Heart left ventricle (tissue), 16 donors: Measurements from ENCODE around the gene HMGN4. TPM values are rescaled to one million over a fixed set of nuclear protein-coding genes. Genes with fewer than 3 reads are reported as not detected.

Experiments
- ATAC-seq, 4 donors: fragments of 200-7000 bp; cut with Tn5 transposase; one replicate each; pipeline ENCODE4 v1.9.1; 2020 to 2022; ENCODE audit warnings: moderate library complexity in 4 of 4, mild to moderate bottlenecking in 3 of 4, moderate number of reproducible peaks in 1 of 4
- DNase-seq, 5 donors: peaks; one replicate each; pipeline ENCODE4 v3.0.0-alpha.2; 2020
- H3K27ac ChIP-seq, 12 donors: fragments of 200-600 bp; sonication (generic) in 4 of 12; one replicate each; pipeline versions ENCODE4 v1.5.0 to v1.8.0; 2016 to 2022; ENCODE audit warnings: mild to moderate bottlenecking in 2 of 12
- H3K27me3 ChIP-seq, 9 donors: fragments of 200-600 bp; sonication (generic) in 2 of 9; one replicate each; pipeline versions ENCODE4 v1.5.1 to v1.8.0; 2016 to 2022; ENCODE audit warnings: mild to moderate bottlenecking in 3 of 9
- H3K36me3 ChIP-seq, 9 donors: fragments of 200-600 bp; sonication (generic) in 2 of 9; one replicate each; pipeline versions ENCODE4 v1.5.0 to v1.8.0; 2018 to 2022; ENCODE audit warnings: mild to moderate bottlenecking in 2 of 9
- H3K4me1 ChIP-seq, 12 donors: fragments of 200-600 bp; sonication (generic) in 4 of 12; one replicate each; pipeline versions ENCODE4 v1.5.0 to v1.8.0; 2016 to 2022; ENCODE audit warnings: mild to moderate bottlenecking in 3 of 12
- H3K4me3 ChIP-seq, 12 donors: fragments of 200-600 bp; sonication (generic) in 4 of 12; one replicate each; pipeline versions ENCODE4 v1.5.0 to v1.8.0; 2017 to 2022; ENCODE audit warnings: mild to moderate bottlenecking in 9 of 12, moderate library complexity in 4 of 12
- H3K9me3 ChIP-seq, 12 donors: fragments of 200-600 bp; sonication (generic) in 4 of 12; one replicate each; pipeline versions ENCODE4 v1.5.0 to v1.8.0; 2016 to 2022; ENCODE audit warnings: mild to moderate bottlenecking in 1 of 12
- CTCF ChIP-seq, 12 donors: fragments of 200-600 bp; sonication (generic) in 4 of 12; IDR thresholded peaks; one replicate each; pipeline versions ENCODE4 v1.5.0 to v1.8.0; 2018 to 2022; ENCODE audit warnings: antibody characterized with exemption in 12 of 12, mild to moderate bottlenecking in 5 of 12
- POLR2A ChIP-seq, 2 donors: fragments of 450-650 bp; IDR thresholded peaks; one replicate each; pipeline ENCODE4 v1.6.1; 2017; ENCODE audit warnings: antibody characterized with exemption in 2 of 2, mild to moderate bottlenecking in 2 of 2, moderate library complexity in 2 of 2
- WGBS, 4 donors: extraction: QIAGEN DNeasy Blood & Tissue Kit in 2 of 4; methylation state at CpG; one replicate each; pipeline versions ENCODE4 v1.1.5 to v1.1.7; 2013 to 2018; 5-methylcytosine and 5-hydroxymethylcytosine counted together
- intact Hi-C, 10 donors: fragments of 100-400 bp; cut with DNase I; formaldehyde crosslinking; loops; one replicate each; pipeline versions ENCODE4 v1.11.1 to v1.14.2; 2022
- long read RNA-seq, 3 donors: library from polyadenylated mRNA; unstranded; transcript quantifications; one replicate each; pipeline ENCODE4 v2.0.0, GENCODE V29; 2020 to 2021
- polyA plus RNA-seq, 2 donors: library from polyadenylated mRNA; stranded (reverse); fragments of 200-250 nt; gene quantifications; one replicate each; pipeline ENCODE4 v1.2.3, GENCODE V29; 2013
- total RNA-seq, 9 donors: library from RNA; depleted of rRNA in 2 of 9; stranded (reverse); fragments of >200 nt in 2 of 9; fragmentation: NEBNext Ultra II Directional in 3 of 9; extraction: Animal tissue kit (Norgen Biotek cat#: 25700) in 3 of 9; gene quantifications; one replicate each; pipeline versions ENCODE4 v1.1.0 to v1.2.4, GENCODE V29; 2016 to 2023
- donor health status: ischemic (EF 13 %, LVEDD 7.1; RV severe dilation, severe dysfunction).
- donor health status: healthy with polysubstance abuse.
- donor health status: DM: no; HTN: yes; CAD: no.
- donor health status: DM: no; HTN: no; CAD: no.
- donor health status: ischemic (EF 25% LVEDD 6.9; RV normal size, moderate dysfunction).
- donor health status: ischemic (EF 25% LVEDD 5.7; RV mildly dilated, moderate dysfunction).
- donor health status: healthy.
- donor health status: DM: yes; HTN: yes; CAD: no.
- donor health status: ischemic (EF 35%, LVEDD 5.7; RV mildly dilated, moderate dysfunction).
- donor health status: nonischemic (EF 11% LVEDD 7.7; RV severe dilation, severe dysfunction).
- donor health status: DM: yes; HTN: yes; CAD: no.
- donor health status: PGD.
- donor health status: ischemic (EF 29% LVEDD 5.4; RV normal size, mild dysfunction).
- donor health status: nonischemic (EF 23%, LVEDD 6.1; RV moderate dilation, normal function).

The HMGN4 gene
- 10 to 100 TPM; 22.4 to 34.7 (median 32.1) TPM for total RNA-seq
- polyA plus RNA-seq: 10 to 100 TPM in 1 of 2 donors, 1 to 10 TPM in 1; 5.8 to 52.8 TPM
- long read RNA-seq, donor 1, transcript HMGN4-201 (2 exons, 1,225 nt): major isoform, 49 of 53 reads
- long read RNA-seq, donor 1, partial matches to known transcripts: 3 of 53 reads
- long read RNA-seq, donor 1, other reads (novel, unspliced or antisense): 1 of 53 reads
- long read RNA-seq, donor 2, transcript HMGN4-201 (2 exons, 1,225 nt): major isoform, 175 of 184 reads
- long read RNA-seq, donor 2, partial matches to known transcripts: 5 of 184 reads
- long read RNA-seq, donor 2, other reads (novel, unspliced or antisense): 4 of 184 reads
- long read RNA-seq, donor 3, transcript HMGN4-201 (2 exons, 1,225 nt): major isoform, 32 of 36 reads
- long read RNA-seq, donor 3, partial matches to known transcripts: 0 of 36 reads
- long read RNA-seq, donor 3, other reads (novel, unspliced or antisense): 4 of 36 reads

GRCh38 chr6:26537846-26538571 is at the start of gene HMGN4:
TSS of gene HMGN4 (plus strand) at chr6:26538366. CDS start at chr6:26545207, 6,841 bp downstream.
- peak; percentile 86 to 90 (median 90) for ATAC-seq
- Histone ChIP-seq H3K4me1 (peaks cover 0 to 48% (median 25%) of the 10 kb centered on the region in 12 donors), H3K9me3 (no peaks in the 10 kb centered on the region), H3K36me3 (peaks cover 0 to 16% (median 12%) of the 10 kb centered on the region in 9 donors), H3K4me3 (peak within 1 kb of the TSS; percentile 58 to 94 (median 76)), H3K27ac (peak within 1 kb of the TSS; percentile 75 to 96 (median 92)), H3K27me3 (no peaks in the 10 kb centered on the region)
- TF ChIP-seq CTCF (IDR thresholded peaks at IDR 0.05) (peak in 3 of 12 donors; percentile 19 to 40 (median 30)), POLR2A (IDR thresholded peaks at IDR 0.05) (peak in 1 of 2 donors; percentile 56)
- intact Hi-C loops: loop anchor here in 9 of 10 donors (1.0 to 10.0 kb wide), 8 partner anchors 15 to 513 kb away; a partner anchor contains a TSS
- 0 to 1% (median 1%) methylated on average over 45 to 49 of the region's 49 CpGs for WGBS, 4 donors
- peak; percentile 82 to 91 (median 87) for DNase-seq

DNA sequence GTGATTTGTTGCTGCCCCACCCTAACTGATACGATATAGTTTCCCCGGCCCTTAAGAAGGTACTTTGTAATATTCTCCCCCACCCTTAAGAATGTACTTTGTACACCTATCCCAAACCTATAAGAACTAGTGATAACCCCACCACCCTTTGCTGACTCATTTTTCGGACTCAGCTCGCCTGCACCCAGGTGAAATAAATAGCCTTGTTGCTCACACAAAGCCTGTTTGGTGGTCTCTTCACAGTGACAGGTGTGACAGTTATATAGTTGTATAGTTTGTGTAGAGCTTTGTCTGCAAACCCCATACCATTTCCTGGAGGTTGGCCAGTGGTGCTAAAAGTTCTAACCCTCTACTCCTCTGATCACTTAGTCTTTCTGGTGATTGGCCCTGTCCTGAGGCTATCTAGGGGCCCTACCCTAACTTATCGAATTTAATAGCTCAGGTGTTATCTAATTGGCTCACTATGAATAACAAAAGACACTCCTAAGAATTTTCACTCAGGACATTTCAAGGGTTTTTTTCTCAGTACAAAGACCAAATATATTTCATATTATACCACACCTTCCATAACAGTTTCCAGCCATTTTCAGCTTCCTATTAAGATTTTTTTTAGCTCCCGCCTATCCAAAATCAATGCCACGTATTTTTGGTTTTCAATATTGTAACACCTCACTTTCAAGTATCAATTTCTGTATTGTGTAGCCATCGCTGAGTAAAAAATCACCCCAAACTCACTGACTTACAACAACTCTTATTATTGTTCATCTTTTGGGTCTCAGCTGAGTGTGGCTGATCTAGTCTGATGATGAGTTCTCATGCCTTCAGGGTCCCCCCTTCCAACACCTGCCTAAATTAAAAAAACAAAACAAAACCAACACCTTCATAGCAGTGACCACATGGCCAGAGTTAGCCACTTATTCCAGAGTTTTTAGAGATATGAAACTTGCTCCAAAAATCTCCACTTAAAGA is 47.9 kb upstream of the HMGN4 start:
- no peak for TF ChIP-seq POLR2A (IDR thresholded peaks at IDR 0.05)
- no peak for TF ChIP-seq CTCF (IDR thresholded peaks at IDR 0.05)
- no peak overlapping the region for H3K4me3 ChIP-seq
- peaks cover 0 to 12% (median 0%) of the 10 kb centered on the region in 12 donors for H3K9me3 ChIP-seq
- 88 to 89% (median 88%) methylated on average over 8 of the region's 8 CpGs for WGBS, 4 donors
- ATAC-seq (no peak), DNase-seq (no peak)
- no peak overlapping the region for H3K27ac ChIP-seq
- no peaks in the 10 kb centered on the region for H3K4me1 ChIP-seq
- intact Hi-C loops: no loop called here
- H3K36me3 ChIP-seq: no peaks in the 10 kb centered on the region
- H3K27me3 ChIP-seq: peaks cover 0 to 5% (median 0%) of the 10 kb centered on the region in 9 donors

GRCh38 chr6:26491604-26492003 is 46.6 kb upstream of the HMGN4 start:
- no peak overlapping the region for H3K4me3 ChIP-seq
- TF ChIP-seq POLR2A (IDR thresholded peaks at IDR 0.05): no peak
- no peak for TF ChIP-seq CTCF (IDR thresholded peaks at IDR 0.05)
- H3K27me3 ChIP-seq: peaks cover 0 to 7% (median 0%) of the 10 kb centered on the region in 9 donors
- H3K36me3 ChIP-seq: no peaks in the 10 kb centered on the region
- H3K4me1 ChIP-seq: no peaks in the 10 kb centered on the region
- DNase-seq (no peak), ATAC-seq (no peak)
- 75 to 85% (median 80%) methylated on average over 5 of the region's 5 CpGs for WGBS, 4 donors
- H3K27ac ChIP-seq: no peak overlapping the region
- peaks cover 0 to 12% (median 0%) of the 10 kb centered on the region in 12 donors for H3K9me3 ChIP-seq
- intact Hi-C loops: no loop called here
